Hematopoietic multipotent progenitor cell treated with erythropoietin and hydrocortisone succinate and interleukin-3 and kit ligand, for 8 days (in vitro differentiated cells): ENCODE measurements around the gene TTLL11.

ENCODE experiments used
- DNase-seq: peaks from one replicate; pipeline ENCODE4 v3.0.0-alpha.2; 2015

The TTLL11 gene, protein sequence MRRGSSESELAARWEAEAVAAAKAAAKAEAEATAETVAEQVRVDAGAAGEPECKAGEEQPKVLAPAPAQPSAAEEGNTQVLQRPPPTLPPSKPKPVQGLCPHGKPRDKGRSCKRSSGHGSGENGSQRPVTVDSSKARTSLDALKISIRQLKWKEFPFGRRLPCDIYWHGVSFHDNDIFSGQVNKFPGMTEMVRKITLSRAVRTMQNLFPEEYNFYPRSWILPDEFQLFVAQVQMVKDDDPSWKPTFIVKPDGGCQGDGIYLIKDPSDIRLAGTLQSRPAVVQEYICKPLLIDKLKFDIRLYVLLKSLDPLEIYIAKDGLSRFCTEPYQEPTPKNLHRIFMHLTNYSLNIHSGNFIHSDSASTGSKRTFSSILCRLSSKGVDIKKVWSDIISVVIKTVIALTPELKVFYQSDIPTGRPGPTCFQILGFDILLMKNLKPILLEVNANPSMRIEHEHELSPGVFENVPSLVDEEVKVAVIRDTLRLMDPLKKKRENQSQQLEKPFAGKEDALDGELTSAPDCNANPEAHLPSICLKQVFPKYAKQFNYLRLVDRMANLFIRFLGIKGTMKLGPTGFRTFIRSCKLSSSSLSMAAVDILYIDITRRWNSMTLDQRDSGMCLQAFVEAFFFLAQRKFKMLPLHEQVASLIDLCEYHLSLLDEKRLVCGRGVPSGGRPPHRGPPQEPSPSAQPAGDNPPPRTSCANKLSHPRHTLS

GRCh38 chr9:122092611-122093506 is at the start of gene TTLL11:
TTLL11 (minus strand) TSS chr9:122093308; CDS start chr9:122093148, 160 bp downstream.
- peak; percentile 94 for DNase-seq

GRCh38 chr9:122141671-122142070 is 48.6 kb upstream of the TTLL11 start:
- DNase-seq = no peak

DNA sequence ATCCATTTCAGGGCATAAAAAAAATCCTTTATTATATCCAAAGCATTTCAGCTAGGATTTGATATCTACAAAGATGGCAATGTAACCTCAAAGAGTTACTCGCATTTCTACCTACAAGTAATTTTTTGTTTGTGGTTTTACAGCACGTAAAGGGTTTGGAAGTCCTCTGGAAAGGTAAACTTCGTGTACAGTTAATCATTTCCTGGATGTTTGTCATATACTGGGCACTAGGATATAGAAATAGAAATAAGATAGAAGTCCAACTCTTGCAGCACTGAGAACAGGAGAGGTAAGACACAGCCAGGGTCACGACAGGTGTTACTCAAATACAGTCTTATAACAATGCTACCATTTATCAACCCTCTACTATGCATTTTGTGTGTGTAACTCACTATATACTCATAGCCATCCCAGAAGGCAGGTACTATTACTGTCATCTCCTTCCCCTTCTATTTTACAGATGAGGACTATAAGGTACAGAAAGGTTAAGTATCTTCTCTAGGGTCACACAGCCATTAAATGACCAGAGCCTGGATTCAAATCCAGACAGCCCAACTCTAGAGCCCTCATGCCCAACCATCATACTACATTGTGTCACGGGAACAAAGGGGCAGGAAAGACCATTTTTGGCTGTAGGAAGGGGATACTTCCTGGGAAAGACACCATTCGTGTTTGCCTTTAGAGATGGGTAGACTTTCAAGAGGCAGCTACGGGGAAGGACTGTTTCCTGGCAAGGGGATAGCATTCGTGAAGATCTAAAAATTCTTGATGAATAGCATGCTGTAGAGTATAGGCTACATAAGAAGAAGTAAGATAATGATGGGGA is 47.5 kb upstream of the TTLL11 start:
- DNase-seq = no peak

DNA sequence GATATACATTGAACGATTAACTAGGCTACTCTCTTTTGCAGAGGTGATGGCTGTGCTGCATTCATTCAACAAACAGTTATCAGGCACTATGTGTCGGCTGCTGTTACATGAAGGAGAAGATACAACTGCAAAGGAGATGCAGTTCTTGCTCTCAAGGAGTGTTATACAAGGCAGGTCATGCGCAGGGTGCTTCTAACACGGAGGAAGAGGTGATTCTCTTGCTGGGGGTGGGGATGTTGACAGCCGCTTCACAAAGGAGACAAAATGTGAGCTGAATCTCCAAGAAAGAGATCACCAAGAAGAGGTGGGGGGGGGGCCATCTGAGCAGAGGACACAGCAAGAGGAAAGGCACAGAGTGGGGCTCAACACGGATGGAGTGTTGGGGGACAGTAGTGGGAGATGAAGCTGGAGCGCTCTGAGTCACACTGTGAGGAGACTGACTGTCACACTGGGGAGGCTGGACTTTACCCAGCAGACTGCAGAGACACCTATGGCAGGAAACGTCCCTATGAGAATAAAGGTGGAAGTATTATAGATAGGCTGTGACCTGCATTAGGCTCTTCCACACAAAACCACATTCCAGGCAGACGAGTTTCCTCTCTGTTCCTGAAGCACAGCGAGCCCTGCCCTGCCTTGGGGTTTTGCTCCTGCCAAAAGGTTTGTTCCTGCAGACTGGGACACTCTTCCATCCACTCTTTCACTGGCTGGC is 45.6 kb upstream of the TTLL11 start:
- no peak for DNase-seq

DNA sequence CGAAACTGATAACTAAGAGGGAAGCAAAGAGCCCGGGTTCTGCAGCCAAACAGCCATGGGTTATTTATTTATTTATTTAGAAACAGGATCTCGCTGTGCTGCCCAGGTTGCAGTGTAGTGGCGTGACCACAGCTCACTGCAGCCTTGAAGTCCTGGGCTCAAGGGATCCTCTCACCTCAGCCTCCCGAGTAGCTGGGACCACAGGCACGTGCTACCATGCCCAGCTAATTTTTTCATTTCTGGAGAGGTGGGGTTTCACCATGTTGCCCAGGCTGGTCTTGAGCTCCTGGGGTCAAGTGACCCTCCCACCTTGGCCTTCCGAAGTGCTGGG is 42.4 kb upstream of the TTLL11 start:
- DNase-seq = no peak

DNA sequence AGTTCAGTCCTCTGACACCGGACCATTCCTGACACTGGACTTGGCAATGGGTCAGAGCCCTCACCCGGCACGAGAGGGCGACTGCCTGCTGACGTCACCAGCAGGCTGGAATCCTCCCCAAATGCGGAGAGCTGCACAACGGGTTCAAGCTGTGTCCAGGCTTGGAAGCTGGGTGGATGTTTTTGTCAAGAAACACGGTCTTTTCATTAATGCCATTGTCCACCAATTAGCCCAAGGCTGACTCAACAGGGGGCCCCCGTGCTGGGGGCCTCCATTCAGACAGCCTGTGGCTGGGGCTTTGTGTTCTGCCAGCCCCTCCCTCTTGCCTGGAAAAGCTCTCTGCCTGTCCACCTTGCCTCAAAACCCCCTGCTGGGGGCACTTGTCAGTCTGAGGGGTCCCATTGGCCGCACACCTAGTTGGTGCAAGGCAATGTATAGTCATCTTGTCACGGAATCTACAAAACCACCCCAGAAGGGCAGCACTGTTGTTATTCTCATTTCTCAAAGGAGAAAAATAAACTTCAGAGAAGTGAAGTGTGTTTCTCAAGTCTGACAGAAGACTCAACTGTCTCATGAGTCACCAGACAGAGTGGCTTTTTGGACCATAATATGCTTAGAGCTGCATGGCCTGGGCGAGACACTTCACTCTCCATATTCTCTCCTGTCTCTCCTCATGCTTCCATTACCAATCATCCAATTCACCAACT is 41.9 kb upstream of the TTLL11 start:
- no peak for DNase-seq

DNA sequence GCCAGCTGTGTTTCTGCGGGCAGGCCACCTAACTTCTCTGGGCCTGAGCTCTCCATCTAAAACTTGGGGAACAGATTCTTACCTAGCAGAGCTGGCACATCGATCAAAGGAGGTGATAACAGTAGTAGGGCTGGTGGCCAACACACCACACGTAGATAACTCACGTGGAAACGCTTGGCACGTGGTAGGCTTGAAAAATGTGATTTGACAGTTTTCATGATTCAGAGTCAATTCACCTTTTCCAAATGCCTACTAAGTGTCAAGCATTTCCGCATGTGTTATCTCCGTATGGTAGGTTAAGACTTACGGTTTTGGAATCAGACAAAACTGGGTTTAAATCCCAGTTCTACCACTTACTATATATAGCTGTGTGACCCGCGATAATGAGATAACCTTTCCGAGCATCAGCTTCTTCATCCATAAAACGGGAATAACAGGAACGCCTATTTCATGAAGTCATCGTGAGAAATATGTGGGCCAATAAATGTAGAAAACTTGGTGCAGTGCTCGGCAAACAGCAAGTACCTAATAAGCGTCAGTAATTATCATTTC is 41.0 kb upstream of the TTLL11 start:
- DNase-seq = no peak

DNA sequence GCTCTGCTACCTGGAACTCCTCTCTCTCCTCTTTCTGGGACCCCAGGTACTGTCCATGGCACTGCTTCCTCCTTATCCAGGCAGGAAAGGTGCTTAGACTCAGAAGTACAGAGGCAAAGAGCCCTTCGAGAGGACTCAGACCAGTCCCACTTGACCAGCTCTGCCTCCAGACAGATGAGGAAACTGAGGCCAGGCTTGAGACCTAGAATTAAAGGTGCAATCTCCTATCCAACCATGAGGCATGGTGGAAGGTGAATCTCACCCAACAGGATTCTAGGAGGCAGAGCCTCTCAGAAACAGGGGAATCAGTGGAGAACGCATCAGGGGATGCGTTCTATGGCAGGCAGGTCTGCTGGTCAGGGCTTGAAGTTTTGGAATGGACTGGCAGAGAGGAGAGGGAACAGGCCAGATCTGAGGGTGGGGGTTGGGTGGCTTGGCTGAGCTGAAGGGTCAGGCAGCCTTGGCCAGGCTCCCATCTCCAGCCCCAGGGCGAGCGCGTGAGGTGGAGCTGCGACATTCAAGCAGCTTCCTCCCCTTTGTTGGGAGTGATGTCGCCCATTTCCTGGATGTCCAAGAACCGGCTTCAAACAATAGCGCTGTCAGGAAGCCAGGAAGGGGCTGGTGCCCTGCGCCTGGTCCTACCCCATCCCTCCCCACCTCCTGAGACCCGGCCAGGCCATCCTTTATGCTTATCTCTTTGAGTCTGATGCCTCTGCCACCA is 40.3 kb upstream of the TTLL11 start:
- DNase-seq = no peak

GRCh38 chr9:122132539-122132938 is 39.4 kb upstream of the TTLL11 start:
- DNase-seq = no peak

DNA sequence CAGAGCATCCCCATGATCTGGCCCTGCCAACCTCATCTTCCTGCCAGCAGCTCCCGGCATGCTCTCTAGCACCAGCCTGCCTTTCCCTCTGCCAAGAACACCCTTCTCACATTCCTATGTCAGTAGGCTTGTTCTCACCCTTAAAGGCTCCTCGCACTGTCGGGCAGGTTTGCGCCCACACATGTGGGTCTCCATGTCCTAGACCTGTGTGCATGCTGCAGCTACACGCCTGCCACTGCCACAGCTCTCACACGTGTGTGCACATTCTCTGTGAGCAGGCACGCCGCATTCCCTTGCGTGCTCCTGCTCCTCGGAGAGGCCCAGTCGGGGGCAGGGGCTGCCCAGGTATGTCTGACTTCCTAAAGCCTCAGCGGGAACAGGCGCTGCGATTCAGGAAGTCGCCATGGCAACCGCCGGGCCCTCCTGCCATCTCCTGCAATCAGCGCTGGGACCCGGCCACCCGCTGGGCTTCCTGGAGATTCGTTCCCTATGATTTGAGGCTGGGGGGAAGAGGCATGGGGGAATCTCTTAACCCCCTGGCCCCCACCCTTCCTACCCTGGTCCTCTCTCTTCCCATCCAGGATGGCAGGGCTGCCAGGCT is 38.4 kb upstream of the TTLL11 start:
- DNase-seq = no peak

- DNase-seq = no peak
These were observed 37.7 kb upstream of the TTLL11 start for GRCh38 chr9:122130837-122131236.

DNA sequence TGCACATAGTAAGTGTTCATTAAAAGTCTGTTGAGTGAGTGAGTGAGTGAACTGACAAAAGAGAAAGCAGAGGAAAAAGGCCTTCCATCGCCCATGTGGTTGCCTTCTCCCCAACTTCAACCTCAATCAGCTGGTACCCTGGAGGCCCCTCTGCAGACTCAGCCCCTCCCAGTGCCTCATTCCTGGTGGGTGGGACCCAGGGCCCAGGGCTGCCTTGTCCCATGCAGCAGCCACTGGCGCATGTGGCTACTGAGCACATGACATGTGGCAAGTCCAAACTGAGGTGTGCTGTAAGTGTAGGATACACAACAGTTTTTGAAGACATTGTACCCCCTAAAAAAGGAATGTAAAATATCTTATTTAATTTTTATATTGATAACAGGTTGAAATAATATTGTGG is 36.9 kb upstream of the TTLL11 start:
- no peak for DNase-seq

DNA sequence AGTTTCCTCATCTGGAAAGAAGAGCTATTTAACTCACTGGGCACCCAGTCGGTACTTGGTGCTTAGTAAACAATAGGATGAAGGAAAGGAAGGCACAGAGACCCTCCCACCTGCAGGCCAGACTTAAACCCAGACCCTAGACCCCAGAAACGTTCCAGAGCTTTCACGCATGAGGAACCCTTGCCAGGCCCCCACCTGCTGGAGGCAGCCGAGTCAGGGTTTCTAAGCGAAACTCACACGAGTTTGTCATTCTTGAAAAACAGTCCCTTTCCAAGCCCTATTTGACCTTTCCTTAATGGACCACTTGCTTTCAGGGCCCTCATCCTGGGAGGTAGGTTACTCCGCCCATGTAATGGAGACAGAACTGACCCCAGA is 35.8 kb upstream of the TTLL11 start:
- no peak for DNase-seq

GRCh38 chr9:122128007-122128968 is 35.2 kb upstream of the TTLL11 start:
- no peak for DNase-seq

- peak; percentile 35 for DNase-seq
These were observed 34.3 kb upstream of the TTLL11 start for GRCh38 chr9:122127396-122127798.

- no peak for DNase-seq
These were observed 33.5 kb upstream of the TTLL11 start for GRCh38 chr9:122126331-122127261.
